Measurements from ENCODE around the gene DNAJC5.
A peak's percentile ranks its signal among the peaks of the same experiment; 100 is the strongest.

DNA sequence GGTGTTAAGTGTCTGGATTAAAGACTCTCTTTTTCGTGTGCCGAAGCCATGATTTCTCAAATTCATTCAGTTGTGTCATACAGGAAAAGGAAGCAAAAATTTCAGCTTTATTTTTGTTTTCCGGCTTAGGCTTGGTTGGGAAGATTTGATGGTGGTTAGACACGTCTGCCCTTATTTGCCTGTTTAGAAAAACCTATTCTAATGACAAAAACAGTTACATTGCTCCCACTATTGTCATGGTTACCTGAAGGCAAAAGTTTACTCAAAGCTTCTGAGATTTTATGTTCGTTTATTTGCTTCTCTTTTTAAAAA, 982 bp downstream of the DNAJC5 start:
- TF ChIP-seq, protein P1, sequence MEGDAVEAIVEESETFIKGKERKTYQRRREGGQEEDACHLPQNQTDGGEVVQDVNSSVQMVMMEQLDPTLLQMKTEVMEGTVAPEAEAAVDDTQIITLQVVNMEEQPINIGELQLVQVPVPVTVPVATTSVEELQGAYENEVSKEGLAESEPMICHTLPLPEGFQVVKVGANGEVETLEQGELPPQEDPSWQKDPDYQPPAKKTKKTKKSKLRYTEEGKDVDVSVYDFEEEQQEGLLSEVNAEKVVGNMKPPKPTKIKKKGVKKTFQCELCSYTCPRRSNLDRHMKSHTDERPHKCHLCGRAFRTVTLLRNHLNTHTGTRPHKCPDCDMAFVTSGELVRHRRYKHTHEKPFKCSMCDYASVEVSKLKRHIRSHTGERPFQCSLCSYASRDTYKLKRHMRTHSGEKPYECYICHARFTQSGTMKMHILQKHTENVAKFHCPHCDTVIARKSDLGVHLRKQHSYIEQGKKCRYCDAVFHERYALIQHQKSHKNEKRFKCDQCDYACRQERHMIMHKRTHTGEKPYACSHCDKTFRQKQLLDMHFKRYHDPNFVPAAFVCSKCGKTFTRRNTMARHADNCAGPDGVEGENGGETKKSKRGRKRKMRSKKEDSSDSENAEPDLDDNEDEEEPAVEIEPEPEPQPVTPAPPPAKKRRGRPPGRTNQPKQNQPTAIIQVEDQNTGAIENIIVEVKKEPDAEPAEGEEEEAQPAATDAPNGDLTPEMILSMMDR (IDR thresholded peaks at IDR 0.05; ENCODE audit: extremely low read depth in 1 of 2, insufficient read depth in 1 of 2, low read depth in 1 of 2, low read length in 2 of 2), result no peak
- TF ChIP-seq POLR2AphosphoS5 (IDR thresholded peaks at IDR 0.05; ENCODE audit: insufficient read depth, low read depth, low read length), result peak; percentile 11
- no peak for TF ChIP-seq FOS (IDR thresholded peaks at IDR 0.05; ENCODE audit: borderline replicate concordance, insufficient read depth, low read length)
- no peak for TF ChIP-seq JUN (IDR thresholded peaks at IDR 0.05; ENCODE audit: borderline replicate concordance, insufficient read depth, insufficient read length, low read depth)
- no peak for TF ChIP-seq POLR2A (IDR thresholded peaks at IDR 0.05; ENCODE audit: low read depth, low read length)
